Measurements from ENCODE around the gene CSF2RB.

The CSF2RB gene

DNA sequence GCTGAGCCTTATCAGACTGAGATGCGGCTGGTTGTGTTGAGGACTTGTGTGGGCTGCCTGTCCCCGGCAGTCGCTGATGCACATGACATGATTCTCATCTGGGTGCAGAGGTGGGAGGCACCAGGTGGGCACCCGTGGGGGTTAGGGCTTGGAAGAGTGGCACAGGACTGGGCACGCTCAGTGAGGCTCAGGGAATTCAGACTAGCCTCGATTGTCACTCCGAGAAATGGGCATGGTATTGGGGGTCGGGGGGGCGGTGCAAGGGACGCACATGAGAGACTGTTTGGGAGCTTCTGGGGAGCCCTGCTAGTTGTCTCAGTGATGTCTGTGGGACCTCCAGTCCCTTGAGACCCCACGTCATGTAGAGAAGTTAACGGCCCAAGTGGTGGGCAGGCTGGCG, 25.5 kb downstream of the CSF2RB start:
- DNase-seq, result no peak

DNA sequence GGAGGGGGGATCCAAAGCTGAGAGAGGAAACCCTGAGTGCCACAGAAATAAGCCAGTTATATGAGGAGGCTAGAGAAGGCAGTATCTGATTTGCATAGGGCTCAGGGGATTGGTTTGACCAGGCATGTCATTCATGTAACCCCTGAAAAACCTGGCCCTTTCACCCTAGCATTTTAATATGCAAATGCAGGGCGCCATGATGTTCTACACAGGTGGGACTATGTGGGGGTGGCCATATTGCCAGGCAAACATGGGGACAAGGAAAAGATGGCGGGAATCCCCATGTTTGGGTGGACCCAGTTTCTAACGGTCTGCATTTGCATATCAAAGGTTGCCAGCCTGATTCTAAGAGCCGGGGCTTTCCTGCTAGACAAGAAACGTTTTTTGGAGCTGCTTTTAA, 27.2 kb downstream of the CSF2RB start:
- DNase-seq, result no peak

DNA sequence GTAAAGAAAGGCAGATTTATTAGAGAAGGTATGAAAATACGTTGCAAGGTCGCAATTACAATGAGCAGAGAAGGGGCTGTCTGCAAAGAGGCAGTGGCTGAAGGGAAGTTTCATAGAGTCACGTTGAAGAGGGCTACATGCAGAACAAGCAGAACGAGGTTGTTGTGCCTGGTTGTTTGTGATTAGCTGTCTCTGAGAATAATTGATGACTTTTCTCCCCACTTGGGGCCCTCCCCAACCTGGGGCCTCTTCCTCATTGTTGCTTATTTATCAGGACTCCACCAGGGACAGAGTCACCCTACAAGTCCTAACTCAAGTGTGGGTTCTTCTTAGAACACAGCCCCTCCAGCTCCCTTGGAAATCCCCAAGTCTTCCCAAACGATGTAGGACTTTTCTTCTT, 29.1 kb downstream of the CSF2RB start:
- no peak for DNase-seq

DNA sequence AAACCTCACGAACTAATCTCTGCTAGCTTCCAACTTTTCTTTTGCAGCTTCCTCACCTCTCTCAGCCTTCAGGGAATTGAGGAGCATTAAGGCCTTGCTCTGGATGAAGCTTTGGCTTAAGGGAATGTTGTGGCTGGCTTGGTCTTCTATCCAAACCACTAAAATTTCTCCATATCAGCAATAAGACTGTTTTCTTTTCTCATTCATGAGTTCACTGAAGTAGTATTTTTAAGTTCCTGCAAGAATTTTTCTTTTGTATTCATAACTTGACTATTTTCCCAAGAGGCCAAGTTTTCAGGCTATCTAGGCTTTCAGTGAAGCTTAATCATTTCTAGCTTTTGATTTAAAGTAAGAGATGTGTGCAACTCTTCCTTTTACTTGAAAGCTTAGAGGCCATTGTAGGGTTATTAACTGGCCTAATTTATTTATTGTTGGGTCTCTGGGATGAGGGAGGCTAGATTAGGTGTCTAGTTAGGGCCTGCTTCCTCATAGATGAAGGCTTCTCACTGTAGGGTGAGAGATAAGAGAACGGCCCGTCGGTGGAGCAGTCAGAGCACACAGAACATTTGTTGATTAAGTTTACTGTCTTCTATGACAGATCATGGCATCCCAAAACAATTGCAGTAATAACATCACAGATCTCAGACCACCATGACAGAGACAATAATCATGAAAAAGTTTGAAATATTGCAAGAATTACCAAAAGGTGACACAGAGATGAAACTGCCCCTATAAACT, 33.2 kb downstream of the CSF2RB start:
- no peak for DNase-seq

DNA sequence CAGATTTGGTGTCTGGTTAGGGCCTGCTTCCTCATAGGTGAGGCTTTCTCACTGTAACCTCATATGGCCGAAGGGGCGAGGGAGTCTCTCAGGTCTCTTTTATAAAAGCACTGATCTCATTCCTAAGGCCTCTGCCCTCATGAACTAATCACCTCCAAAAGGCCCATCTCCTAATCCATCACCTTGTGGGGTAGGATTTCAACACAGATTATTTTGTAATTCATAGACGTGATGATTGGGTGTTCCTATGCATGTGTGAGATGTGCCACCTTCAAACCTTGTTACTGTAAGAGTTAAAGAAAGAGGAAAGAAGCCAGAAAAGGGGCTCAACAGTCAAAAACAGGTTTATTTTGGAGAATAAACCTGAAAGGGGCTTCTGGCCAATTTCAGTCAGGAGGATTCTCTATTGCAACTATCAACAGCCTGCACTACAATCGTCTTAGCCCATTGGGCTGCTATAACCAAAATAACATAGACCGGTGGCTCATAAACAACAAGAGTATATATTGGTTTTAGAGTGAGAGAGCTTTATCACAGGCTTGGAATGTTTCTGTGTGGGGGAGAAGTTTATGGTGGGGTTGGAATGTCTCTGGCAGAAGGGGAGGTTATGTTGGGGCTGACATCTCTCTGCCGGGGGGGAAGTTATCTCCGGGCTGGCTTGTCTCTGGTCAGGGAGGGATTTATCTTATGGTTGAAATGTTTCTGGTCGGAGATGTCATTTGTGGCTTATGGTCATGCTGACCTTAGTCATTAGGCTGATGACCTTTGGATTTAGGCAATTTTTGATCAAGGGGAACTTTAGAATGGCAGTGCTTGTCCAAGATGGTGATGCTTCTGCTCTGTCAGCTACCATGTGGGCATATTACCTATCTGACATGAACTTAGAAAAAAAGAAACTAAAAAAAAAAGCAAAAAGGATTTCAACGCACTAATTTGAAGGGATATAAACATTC, 35.1 kb downstream of the CSF2RB start:
- no peak for DNase-seq

DNA sequence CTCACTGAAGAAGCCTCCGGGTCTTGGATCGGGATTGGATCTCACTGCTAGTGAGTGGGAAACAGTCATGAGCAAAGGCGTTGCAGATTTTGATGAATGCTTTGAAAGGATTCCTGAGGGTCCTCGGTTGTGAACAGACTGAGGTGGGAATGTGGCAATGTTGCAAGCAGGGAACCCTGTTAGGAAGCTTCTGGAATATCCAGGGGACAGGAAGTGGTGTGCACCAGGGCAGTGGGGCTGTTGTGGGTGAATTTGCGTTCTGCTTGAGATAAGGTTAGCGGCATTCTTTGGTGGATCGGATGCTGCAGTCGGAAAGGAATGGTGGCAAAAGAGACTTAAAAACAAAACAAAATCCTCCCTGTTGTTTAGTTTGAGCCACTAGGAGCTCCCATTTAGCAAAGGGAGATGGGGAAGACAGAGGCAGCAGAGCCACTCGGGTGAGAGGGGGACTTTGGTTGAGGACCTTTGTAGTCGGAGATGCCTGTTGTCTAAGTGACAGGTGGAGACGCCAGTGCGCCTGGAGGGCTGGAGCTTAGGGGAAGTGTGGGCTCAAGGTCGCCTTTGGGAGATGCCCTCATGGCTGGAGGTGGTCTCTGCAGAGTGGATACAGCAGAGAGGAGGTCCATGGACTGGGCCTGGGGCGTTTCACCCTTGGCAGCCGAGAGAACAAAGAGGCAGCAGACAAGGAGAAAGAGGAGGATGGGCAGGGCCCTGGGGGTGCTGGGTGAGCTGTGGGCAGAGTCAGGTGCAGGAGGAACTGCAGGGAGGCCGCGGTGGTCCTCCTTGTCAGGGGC, 37.6 kb downstream of the CSF2RB start:
- DNase-seq, result no peak

DNA sequence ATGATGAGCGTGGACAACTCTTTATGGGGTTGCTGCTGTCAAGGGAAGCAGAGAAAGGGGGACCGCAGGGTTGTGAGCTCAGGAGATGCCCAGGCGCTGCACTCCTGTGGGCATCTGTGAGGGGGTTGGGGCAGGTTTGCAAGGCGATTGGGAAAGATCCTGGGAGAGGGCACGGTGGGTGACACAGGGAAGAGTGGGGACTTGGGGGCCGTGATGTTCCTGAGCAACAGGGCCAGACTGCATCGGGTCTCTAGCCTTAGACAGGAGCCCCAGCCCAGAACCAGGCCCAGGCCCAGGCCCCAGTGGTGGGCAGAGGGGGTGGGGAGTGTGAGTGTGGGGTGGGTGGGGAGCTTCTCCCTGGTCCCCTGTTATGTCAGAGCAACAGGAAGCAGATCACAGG, 38.3 kb downstream of the CSF2RB start:
- no peak for DNase-seq

DNA sequence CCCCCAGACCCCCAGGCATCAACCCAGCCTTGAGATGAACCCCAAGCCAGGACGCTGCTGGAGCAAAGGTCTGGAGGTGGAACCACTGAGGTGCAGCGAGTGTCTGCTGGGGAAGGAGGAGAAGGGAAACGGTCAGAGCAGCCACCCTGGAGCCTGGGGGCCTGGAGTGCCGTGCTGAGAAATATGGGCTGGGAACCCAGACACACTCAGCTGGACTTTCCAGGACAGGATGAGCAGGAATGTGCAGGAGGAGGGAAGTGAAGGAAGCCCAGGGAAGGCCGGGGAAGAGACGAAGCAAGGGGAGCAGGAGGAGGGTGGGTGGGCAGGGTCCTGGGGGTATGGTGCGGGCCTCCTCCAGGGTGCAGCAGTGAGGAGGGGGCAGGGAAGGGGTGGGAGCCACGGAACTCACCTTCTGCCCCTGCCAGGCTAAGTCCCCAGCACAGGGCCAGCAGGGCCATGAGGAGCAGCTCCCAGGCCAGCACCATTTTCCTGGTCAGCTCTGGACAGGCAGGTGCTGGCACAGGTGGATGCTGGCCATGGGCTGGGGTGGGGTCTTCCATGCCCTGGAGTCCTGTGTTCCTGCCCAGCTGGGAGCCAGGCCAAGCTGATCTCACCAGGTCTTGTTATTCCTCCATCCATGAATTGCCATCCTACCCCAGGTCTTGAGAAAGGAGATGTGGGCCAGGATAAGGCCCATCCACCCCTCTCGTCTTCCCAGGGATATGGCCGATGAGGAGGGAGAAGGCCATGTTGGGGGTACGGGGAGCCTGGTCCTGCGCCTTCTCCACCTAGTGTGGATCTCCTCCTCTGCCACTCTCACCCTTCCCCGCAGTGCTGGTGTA, 40.0 kb downstream of the CSF2RB start:
- DNase-seq, result no peak

DNA sequence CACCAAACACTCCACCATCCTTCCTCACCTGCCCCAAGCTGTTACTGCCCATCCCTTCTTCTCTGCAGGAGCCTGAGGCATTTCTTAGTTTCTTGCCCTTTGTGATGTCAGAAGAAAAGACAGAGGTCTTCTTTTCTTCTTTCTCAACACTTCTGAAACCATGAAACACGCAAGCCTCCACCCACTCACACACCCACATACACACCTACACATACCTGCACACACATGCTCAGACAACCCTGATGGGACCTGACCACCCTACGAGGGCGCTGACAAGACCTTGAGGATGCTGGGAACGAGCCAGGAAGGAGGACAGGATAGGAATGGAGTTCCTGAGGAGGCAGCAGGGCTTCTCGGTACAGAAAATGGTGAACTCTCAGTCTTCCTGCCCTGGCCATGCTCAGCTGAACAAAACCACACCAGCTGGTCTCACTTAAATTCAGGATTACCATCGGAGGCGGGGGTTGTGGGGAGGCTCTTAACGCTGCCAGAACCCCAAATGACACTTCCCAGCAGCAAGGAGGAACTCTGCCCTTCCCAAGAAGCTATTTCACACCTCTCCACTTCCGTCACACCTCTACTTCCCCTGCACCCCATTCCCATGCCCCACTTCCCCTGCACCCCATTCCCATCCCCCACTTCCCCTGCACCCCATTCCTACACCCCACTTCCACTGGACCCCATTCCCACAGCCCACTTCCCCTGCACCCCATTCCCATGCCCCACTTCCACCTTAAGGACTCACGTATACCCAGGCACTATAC, 41.0 kb downstream of the CSF2RB start:
- no peak for DNase-seq

DNA sequence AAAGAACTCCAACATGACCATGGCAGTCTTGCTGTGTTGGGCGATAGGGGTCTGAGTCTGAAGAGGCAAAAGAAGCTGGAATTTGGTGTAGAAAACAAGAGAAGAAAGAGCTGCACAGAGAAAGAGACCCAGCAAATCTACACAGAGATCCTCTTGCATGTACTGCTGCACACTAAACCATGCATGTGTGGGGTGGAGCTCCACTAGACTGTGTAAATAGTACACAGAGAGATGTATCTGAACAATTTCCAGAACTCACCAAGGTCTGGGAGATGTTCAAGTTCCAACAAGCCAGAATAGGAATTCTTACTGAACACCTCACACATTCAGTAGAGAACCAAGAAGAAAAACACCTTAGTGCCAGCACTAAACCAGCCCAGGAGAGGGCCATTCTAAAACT, 42.3 kb downstream of the CSF2RB start:
- no peak for DNase-seq

DNA sequence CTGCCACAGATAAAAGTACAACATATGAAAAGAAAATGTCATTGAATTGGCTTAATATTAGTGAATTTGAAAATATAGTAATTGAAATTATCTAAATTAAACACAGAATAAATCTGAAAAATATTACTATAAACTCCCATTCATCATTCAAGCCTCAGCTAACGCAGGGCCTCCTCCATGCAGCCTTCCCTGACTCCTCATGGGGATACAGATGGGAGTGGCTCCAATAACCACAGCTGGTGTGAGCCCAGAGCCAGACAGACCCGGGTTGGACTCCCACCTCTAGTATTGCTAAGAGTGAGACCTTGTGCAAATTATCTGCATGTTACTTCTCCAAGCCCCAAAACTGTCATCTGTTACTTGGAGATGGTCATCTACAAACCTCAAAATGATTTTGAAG, 44.9 kb downstream of the CSF2RB start:
- no peak for DNase-seq

DNA sequence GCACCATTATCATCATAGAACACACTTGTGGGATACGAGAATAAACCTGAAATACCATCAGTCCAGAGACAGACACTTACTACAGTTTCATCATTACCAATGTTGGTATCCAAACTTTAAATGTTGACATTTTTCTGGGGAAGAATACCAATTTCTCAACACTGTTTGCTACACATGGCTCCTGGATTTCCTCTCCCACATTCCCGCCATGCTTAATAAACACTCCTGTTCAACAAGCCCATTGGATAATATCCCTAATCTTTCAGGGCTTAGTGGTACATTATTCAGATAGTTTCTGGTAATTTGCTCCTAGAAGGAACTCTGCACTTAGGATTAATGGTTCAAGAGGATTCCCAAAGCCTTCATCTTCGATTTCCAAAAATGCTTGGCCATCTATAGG, 48.2 kb downstream of the CSF2RB start:
- DNase-seq, result no peak

DNA sequence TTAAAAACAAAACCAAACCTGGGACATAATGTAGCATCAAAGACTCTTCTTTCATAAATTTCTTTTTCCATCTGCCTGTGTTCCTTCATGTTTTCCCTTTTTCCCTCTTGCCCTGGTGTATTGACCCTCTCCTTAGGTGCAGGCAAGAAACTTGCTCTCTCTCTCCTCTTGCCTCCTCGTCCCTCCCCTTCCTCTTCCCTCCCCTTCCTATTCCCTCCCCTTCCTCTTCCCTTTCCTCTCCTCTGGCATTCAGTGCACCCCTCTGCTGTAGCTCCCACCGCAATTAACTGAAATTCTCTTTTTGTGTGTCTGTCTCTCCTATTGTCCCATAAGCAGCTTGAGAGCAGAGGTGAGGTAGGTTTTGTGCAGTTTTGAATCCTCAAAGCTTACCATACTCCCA, 49.9 kb downstream of the CSF2RB start:
- DNase-seq, result no peak

DNA sequence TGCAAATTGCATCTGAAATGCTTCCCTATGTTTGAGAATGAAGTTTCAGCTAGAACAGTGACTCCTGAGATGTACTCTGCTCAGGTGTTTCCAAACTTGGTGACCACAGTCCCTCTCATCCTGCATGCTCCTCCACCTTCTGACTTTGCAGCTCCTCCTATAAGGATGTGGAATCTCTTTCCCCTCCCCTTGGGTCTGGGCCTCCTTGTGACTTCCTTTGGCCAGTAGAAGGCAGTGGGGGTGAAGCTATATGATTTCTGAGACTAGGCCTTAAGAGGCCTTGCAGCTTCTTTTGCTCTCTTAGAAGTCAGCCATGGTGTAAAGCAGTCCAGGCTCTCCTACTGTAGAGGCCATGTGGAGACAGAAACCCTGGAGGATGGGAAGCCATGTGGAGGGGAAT, 50.7 kb downstream of the CSF2RB start:
- DNase-seq, result no peak

DNA sequence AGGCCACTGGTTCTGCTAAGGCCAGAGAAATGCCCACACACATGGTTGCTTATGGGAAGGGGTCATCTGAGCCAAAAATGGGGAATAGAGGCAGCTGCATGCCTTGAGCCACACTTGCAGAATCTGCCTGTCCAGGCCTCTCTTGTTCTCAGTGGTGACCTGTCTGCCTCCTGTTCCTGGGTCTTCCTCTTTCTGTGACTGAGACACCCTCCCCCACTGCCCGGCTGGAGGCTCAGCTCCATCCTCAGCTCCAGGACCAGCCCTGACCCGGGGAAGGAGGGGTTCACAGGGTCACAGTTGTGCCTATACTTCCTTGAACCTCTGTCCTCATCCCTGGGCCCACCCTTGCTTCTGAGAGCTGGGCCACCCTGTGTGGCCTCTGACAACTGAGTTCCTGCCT, 52.3 kb downstream of the CSF2RB start:
- DNase-seq, result no peak

DNA sequence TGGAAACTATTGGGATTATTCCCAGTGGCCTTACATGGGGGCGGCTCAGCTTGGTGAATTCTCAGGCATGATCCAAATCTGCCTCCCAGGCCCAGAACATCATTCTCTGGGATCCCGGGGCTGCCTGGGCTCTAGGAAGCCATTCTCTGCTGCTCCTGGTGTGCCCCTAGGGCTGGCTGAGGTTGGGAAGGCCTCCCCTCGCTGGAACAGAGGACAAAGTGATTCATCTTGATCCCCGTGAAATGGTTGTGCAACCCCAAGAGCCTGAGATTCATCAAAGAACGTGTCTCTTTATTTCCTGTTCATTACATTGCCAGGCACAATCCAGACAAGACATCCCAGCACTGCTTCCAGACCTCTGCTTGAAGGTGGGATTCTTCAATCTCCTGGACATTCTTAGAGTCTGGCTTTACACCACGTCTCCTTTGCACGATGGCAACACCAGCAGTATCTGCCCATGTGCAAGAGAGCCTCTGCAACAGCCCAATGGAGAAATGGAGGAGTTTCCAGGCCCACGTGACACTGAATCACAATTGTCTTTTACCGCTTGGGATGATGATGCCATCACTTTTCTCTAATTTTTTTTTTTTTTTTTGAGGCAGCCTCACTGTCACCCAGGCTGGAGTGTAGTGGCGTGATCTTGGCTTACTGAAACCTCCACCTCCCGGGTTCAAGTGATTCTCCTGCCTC, 53.6 kb downstream of the CSF2RB start:
- DNase-seq, result no peak

DNA sequence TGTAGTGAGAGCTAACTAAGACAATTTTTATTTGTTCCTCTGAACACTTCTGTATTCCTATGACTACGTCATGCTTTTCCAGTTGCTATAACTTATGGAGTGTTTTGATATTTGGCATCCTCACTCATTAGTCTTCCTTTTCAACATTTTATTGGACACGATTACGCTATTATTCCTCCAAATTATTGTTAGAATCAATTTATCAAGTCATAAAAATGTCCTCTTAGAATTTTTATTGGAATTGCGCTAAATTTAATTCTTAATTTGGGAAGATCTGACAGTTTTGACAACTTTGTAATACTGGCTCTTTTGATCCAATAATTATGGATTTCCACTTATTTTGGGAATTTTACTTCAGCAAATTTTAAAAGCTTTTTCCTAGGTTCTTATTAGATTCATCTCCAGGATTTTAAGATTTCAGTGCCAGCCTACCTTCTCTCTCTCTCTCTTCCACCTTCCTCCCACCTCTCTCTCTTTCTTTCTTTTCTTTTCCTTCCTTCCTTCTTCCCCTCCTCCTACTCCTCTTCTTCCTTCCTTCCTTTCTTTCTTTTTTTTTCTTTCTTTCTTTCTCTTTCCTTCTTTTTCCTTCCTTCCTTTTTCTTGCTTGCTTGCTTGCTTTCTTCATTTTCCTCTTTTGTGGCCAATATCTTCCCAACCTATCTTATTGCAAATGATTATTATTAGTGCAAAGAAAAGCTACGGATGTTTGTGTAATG, 55.0 kb downstream of the CSF2RB start:
- no peak for DNase-seq

DNA sequence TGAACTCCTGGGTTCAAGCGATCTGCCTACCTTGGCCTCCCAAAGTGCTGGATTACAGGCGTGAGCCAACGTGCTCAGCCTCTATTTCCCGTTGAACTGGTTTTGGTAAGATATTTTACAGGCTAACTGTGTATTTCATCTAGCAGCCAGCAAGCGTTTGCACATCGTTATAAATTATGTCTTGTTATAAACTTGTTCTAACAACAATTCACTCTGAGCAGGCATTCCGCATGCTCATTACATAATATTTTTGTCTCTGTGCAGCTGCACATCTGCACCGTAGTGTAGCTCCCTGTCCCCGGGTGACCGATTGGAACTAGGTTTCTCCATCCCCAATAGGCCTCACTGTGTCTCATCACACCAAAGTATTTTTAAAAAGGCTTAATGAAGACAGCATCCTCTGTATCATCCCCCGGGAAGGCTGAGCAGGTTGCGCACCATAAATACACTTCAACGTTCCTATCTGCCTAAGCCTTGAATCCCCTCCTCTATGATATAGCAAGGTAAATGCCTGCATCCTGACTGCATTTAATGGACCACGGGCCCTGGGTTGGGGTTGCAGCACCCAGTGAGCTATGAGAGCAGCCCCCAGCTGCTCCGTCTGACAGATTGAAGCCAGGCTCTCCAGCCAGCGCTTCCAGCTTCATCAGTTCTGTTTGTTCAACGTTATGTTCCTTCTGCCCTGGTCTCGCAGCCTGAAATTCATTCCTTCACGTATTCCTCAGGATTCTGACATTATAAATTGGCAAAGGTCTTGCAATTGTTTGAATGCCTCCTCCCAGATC, 58.1 kb downstream of the CSF2RB start:
- DNase-seq, result no peak

DNA sequence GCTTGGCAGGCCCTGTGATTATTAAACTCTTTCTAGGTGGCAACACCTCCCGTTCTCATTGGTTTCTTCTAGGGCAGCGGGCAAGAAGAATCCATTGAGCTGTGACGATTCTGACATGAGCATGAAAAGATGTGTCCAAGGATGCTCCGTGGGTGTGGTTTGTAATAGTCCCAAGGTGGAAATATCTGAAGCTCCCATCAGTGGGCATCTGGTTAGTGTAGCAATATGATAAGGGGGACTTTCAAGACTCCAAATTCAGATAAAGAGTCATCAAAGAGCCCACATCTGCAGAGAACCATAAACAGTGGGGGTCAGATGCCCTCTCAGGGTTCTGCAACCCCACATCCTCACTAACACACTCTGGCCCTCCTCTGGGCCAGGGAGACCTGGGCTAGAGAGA, 63.2 kb downstream of the CSF2RB start:
- DNase-seq, result no peak
